HFFc6 (cell line): ENCODE results near the gene GCNT2. TPM values are rescaled to one million over a fixed set of nuclear protein-coding genes. Genes with fewer than 3 reads are reported as not detected.
"Not testable (repeated sequence)": the region's sequence is repeated elsewhere in the genome, so short reads cannot be mapped to it uniquely, and the experiment has no call there.

Experiments
- DNase-seq: peaks from one replicate; pipeline ENCODE4 v3.0.0-alpha.2; 2018
- H3K27ac Mint-ChIP-seq: 2 replicates; pipeline ENCODE4 v1.8.0; 2020; ENCODE audit warnings: mild to moderate bottlenecking, mixed read lengths
- H3K27me3 Mint-ChIP-seq: 2 replicates; pipeline ENCODE4 v1.8.0; 2021; ENCODE audit warnings: mild to moderate bottlenecking, moderate library complexity, mixed read lengths; ENCODE audit not compliant: insufficient read depth
- H3K36me3 Mint-ChIP-seq: 2 replicates; pipeline ENCODE4 v1.8.0; 2021; ENCODE audit warnings: low read depth, mixed read lengths
- H3K4me1 Mint-ChIP-seq: 2 replicates; pipeline ENCODE4 v1.8.0; 2020; ENCODE audit warnings: low read depth, mixed read lengths
- H3K4me3 Mint-ChIP-seq: 2 replicates; pipeline ENCODE4 v1.8.0; 2020; ENCODE audit warnings: mild to moderate bottlenecking, moderate library complexity, mixed read lengths
- H3K9me3 Mint-ChIP-seq: 2 replicates; pipeline ENCODE4 v1.8.0; 2020; ENCODE audit warnings: mild to moderate bottlenecking, mixed read lengths
- CTCF ChIP-seq: fragments of 200-600 bp; sonication (generic); IDR thresholded peaks from 2 replicates; pipeline ENCODE4 v1.5.0; 2021; ENCODE audit warnings: antibody characterized with exemption, mild to moderate bottlenecking
- total RNA-seq, 6 experiments: library from RNA; stranded (reverse); fragmentation: NEBNext Ultra II Directional; extraction: Animal tissue kit (Norgen Biotek cat#: 25700); gene quantifications; 2 replicates in 1 of 6; 3 replicates in 5 of 6; pipeline ENCODE4 v1.2.3, GENCODE V29; 2021

GCNT2 gene
- total RNA-seq, 6 experiments from 2014 or later, result 0.14 to 7.1 (median 5.7) TPM

DNA sequence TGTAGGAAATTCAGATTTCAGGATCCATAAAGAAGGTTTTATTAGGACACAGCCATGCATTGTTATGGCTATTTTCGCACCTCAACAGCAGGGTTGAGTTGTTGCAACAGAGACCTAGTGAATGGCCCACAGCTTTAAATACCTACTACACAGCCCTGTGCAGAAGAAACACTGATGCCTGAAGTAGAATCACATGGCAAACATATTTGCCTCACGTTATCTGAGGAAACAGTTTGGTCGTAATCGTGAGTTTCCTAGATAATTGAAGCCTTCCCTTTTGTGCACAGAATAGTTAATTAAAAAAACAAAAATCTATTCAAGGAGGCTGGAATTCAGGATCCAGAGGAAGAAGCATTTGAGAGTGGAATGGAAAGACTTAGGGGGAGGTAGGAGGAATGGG is 55.1 kb downstream of the GCNT2 start:
- no peak for TF ChIP-seq CTCF
- DNase-seq, result no peak
- H3K36me3 Mint-ChIP-seq, result no peaks in the 10 kb centered on the region; the same call in 1 of the 2 replicates
- H3K9me3 Mint-ChIP-seq, result no peaks in the 10 kb centered on the region; the same call in 1 of the 2 replicates
- H3K27ac Mint-ChIP-seq, result no peak overlapping the region
- peaks cover 2% of the 10 kb centered on the region; the same call in 1 of the 2 replicates for H3K27me3 Mint-ChIP-seq
- H3K4me1 Mint-ChIP-seq, result peaks cover 7% of the 10 kb centered on the region; the same call in 1 of the 2 replicates
- H3K4me3 Mint-ChIP-seq, result no peak overlapping the region

DNA sequence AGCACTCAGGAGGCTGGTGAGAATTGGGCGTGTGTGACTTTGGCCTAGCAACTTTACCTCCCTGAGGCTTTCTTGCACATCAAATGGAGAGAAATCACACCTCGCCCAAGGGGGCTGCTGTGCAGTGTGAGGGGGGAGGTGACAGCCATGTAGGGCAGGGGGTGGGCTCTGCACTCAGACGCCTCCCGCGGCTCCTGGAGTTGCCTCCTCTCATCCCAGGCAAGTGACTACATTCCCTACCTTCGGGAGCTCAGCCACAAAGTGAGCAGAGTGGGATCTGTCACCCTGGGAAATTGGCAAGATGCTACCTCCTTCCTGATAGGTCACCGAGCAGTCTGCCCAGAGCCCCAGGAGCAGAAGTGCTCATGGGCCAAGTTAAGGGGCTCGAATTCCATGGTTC is 56.0 kb downstream of the GCNT2 start:
- peaks cover 7% of the 10 kb centered on the region; the same call in 1 of the 2 replicates for H3K4me1 Mint-ChIP-seq

DNA sequence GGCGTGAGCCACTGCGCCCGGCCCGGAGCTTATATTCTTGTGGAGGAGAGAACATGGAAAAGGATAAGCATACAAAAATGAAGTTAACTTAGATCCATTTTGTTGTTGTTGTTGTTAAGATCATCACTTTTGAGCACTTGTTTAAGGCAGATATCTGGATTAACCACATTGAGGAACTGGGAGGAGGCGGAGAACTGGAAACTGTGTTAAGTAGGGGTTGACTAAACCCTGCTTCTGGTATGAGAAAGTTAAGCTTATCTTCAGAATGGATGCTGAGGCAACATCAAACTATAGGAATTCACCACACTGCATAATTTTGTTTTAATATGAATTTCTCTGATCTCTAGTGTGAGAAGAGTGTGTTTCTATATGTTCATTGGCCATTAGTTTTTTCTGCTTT is 57.6 kb downstream of the GCNT2 start:
- Mint-ChIP-seq H3K36me3 (no peaks in the 10 kb centered on the region; the same call in 1 of the 2 replicates), H3K27me3 (peaks cover 2% of the 10 kb centered on the region; the same call in 1 of the 2 replicates), H3K27ac (no peak overlapping the region), H3K4me3 (no peak overlapping the region), H3K4me1 (peaks cover 7% of the 10 kb centered on the region; the same call in 1 of the 2 replicates), H3K9me3 (no peaks in the 10 kb centered on the region; the same call in 1 of the 2 replicates)
- DNase-seq, result no peak
- TF ChIP-seq CTCF, result no peak

More for the DNA sequence above, 56.0 kb downstream of the GCNT2 start:
- H3K4me3 Mint-ChIP-seq, result no peak overlapping the region
- no peak for TF ChIP-seq CTCF
- no peaks in the 10 kb centered on the region; the same call in 1 of the 2 replicates for H3K9me3 Mint-ChIP-seq
- H3K36me3 Mint-ChIP-seq, result no peaks in the 10 kb centered on the region; the same call in 1 of the 2 replicates
- H3K27me3 Mint-ChIP-seq, result peaks cover 2% of the 10 kb centered on the region; the same call in 1 of the 2 replicates
- no peak overlapping the region for H3K27ac Mint-ChIP-seq
- DNase-seq, result no peak

DNA sequence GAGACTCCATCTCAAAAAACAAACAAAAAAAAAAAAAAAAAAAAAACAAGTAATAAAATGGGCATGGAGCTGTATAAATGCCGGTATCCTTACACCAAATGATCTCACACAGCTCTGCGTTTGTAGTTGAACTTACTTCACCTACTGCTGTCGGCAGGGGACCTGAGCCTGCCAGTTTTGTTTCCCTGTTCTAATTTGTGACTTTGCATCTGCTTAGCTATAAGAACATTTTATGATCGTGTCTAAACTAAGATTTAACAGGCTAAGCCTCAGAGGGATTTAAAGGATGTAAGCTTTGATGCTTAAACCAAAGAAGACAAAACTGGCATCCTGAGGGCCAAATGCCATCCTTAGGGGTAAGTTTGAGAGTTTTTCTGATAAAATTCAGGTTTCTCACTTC is 58.7 kb downstream of the GCNT2 start:
- H3K27me3 Mint-ChIP-seq, result peaks cover 6% of the 10 kb centered on the region; the same call in 1 of the 2 replicates
- H3K4me3 Mint-ChIP-seq, result no peak overlapping the region
- no peaks in the 10 kb centered on the region; the same call in 1 of the 2 replicates for H3K36me3 Mint-ChIP-seq
- H3K9me3 Mint-ChIP-seq, result no peaks in the 10 kb centered on the region; the same call in 1 of the 2 replicates
- no peak for DNase-seq
- no peak overlapping the region for H3K27ac Mint-ChIP-seq
- peaks cover 5% of the 10 kb centered on the region; the same call in 1 of the 2 replicates for H3K4me1 Mint-ChIP-seq
- no peak for TF ChIP-seq CTCF

- DNase-seq, result no peak
- Mint-ChIP-seq H3K36me3 (no peaks in the 10 kb centered on the region; the same call in 1 of the 2 replicates), H3K27ac (no peak overlapping the region), H3K4me1 (peaks cover 10% of the 10 kb centered on the region), H3K9me3 (no peaks in the 10 kb centered on the region), H3K27me3 (peaks cover 8% of the 10 kb centered on the region), H3K4me3 (no peak overlapping the region)
- no peak for TF ChIP-seq CTCF
Observed at GRCh38 chr6:10580570-10580969, 59.4 kb downstream of the GCNT2 start.

GRCh38 chr6:10581402-10581801 is 60.3 kb downstream of the GCNT2 start:
- peaks cover 18% of the 10 kb centered on the region for H3K4me1 Mint-ChIP-seq
- not testable (repeated sequence) for H3K27ac Mint-ChIP-seq, H3K9me3 Mint-ChIP-seq, H3K4me3 Mint-ChIP-seq, H3K27me3 Mint-ChIP-seq, H3K36me3 Mint-ChIP-seq, DNase-seq
